ENCODE measurements around the gene EYS. TPM values are rescaled to one million over a fixed set of nuclear protein-coding genes. Genes with fewer than 3 reads are reported as not detected.

EYS gene
- total RNA-seq, 1 experiment from 2014 or later = 0.99 TPM

DNA sequence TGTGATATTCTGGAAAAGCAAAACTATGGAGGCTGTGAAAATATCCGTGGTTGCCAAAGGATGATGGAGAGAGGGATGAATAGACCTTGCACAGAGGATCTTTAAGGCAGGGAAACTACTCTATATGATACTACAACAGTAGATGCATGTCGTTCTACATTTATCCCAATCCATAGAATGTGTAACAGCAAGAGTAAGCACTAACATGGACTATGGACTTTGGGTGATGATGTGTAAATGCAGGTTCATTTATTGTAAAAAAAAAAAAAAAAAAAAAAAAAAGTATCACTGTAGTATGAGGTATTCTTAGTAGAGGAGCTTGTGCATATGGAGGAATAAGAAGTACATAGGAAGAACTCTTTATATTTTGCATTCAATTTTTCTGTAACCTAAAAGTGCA is 1563.9 kb downstream of the EYS start:
- no peak for DNase-seq (ENCODE audit: low read depth)

GRCh38 chr6:64141680-64142079 is 1565.3 kb downstream of the EYS start:
- no peak for DNase-seq (ENCODE audit: low read depth)

DNA sequence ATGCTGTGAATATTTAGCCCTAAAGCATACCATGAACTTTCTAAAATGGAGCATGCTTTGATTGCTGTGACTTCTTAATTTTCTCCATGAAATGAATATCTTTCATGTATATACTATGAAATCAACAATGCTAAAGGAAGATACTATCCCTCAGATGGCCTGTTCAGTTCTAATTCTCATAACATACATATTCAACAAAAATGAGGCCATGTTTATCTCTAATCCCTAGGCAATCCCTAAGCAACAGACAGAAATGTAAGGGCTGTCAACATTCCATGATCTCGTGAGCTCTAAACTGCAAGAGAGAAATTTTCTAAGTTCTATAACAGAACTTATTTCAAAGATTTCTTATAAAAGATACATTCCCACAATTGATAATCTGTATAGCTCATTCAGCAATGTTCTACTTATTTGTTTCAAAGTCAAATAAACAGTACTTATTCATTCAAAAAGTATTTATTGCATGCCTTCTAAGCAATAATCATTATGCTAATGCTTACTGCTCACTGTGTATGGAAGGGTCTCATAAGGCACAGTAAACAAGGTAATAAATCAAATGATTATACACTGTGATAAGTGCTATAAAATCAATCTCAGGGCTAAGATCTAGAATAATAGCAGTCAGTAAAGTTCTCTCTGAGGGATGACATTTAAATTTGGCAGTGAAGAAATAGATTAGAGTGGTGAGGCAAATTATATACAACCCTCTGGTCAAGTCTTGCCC is 1578.6 kb downstream of the EYS start:
- DNase-seq (ENCODE audit: low read depth) = no peak

- DNase-seq (ENCODE audit: low read depth) = no peak
Measured at GRCh38 chr6:64123761-64124633, 1583.0 kb downstream of the EYS start.

DNA sequence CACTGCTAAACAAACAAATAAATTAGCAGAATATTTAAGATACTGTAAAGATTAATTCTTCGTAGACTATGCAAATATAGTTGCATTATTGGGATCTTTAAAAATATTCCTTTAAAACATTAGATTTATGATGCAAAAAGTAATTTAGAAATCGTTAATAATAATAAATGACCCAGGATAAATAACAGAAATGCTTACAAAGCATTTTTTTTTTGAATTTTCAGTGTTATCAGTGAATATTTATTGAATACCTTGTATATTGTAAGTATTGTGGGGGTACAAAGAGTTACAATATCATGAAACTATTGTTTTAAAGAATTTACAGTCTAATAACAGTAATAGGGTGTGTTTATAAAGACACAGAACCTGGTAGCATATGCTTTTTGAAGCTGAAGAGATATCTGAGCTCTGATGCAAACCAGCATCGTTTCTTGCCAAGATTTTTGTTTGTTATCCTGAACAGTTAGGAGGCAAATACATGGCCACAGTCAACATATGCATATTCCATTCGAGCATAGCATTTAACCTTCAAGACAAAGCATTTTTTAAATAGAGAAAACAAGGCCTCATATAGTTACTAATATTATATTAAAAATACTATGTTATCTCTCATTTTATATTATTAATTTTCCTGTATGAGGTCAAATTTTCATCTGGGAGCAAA is 1584.2 kb downstream of the EYS start:
- no peak for DNase-seq (ENCODE audit: low read depth)

GRCh38 chr6:64121011-64121565 is 1585.9 kb downstream of the EYS start:
- no peak for DNase-seq (ENCODE audit: low read depth)

DNA sequence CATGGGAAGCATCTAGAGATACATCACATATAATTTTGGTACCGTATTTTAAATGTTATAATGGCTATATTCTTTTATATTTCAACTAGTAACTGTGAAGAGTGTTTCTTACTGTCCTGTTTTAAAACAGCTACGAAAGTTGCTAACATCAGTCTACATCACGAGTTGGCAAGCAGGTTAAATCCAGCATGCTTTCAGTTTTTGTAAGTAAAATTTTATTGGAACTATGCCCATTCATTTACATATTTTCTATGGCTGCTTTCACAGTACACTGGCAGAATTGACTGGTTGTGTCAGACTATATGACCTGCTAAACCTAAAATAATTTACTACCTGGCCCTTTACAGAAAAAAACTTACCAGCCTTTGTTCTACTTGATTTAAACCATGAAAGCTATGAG is 1593.3 kb downstream of the EYS start:
- DNase-seq (ENCODE audit: low read depth) = no peak

- no peak for DNase-seq (ENCODE audit: low read depth)
Measured at GRCh38 chr6:64104051-64104450, 1603.0 kb downstream of the EYS start.

GRCh38 chr6:64103480-64103879 is 1603.5 kb downstream of the EYS start:
- DNase-seq (ENCODE audit: low read depth) = no peak

GRCh38 chr6:64100702-64101303 is 1606.2 kb downstream of the EYS start:
- peak; percentile 18 for DNase-seq (ENCODE audit: low read depth)

DNA sequence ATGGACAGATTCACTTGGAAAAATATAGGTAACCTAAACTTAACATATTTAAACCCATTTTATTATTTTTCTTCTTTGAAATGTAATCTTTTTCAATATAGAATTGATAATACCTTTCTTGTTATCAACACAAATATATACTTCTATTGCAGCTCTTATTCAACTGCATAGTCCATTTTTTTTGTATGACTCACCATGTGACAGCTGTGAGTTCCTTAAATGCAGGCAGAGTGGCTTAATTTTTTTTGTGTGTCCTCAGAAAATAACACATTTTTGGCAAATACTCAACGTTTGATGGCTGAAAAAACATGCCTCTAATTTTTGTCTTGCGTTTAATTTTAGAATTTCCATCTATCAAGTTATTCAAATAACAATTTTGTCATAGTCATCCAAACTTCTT is 1616.7 kb downstream of the EYS start:
- peak; percentile 29 for DNase-seq (ENCODE audit: low read depth)

DNA sequence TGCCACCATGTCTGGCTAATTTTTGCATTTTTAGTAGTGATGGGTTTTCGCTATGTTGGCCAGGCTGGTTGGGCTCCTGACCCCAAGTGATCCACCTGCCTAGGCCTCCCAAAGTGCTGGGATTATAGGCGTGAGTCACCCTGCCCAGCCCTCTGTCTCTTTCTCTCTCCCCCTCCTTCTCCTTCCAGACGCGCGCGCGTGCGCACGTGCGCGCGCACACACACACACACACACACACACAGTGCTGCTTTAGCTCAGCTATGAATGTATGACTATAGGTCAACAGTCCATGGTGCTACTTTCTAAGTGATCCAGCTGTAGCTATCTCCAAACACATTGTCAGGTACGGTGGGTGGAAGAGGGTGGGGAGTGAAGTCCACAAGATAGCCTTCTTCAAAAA is 1621.9 kb downstream of the EYS start:
- DNase-seq (ENCODE audit: low read depth) = no peak

GRCh38 chr6:64084185-64084663 is 1622.8 kb downstream of the EYS start:
- peak; percentile 10 for DNase-seq (ENCODE audit: low read depth)

- DNase-seq (ENCODE audit: low read depth) = no peak
Measured at GRCh38 chr6:64083261-64083660, 1623.8 kb downstream of the EYS start.

- no peak for DNase-seq (ENCODE audit: low read depth)
Measured at GRCh38 chr6:64081453-64081852, 1625.6 kb downstream of the EYS start.

GRCh38 chr6:64074981-64075380 is 1632.0 kb downstream of the EYS start:
- DNase-seq (ENCODE audit: low read depth) = no peak

DNA sequence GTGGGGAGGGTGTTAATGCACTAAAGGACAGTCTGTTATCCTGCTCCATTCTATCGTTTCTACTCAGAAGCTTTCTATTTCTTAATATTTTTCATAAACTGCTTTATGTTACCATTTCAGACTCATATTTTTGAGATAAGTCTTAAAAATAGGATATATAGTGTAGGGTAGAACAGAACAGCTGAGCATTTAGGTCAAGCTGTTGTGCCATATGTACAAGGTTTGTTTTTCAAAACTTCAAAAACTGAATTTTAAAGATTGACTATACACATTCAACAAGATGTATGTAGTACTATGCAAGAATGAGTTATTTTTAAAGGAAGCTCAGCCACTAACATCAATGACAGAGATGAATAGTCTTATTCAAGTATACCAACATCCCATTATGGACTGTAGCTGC is 1634.3 kb downstream of the EYS start:
- no peak for DNase-seq (ENCODE audit: low read depth)

DNA sequence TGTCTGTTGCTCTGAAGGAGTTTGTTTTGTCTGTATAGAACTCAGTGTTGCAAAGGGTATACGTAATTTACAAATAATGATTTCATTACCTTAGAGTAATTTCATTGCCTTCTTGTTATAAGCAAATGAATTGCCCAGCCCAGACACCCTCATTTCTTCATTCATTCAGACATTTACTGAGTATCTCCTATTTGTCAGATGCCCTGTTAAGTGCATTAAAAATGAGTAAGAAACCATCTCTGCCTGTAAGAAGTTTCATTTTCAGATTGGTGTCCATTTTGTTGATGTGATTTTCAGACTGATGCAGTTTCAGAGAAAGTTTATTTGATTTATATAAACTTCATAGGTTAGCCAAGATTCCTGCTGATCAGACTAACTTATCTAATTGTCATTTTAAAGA is 1642.1 kb downstream of the EYS start:
- DNase-seq (ENCODE audit: low read depth) = no peak

DNA sequence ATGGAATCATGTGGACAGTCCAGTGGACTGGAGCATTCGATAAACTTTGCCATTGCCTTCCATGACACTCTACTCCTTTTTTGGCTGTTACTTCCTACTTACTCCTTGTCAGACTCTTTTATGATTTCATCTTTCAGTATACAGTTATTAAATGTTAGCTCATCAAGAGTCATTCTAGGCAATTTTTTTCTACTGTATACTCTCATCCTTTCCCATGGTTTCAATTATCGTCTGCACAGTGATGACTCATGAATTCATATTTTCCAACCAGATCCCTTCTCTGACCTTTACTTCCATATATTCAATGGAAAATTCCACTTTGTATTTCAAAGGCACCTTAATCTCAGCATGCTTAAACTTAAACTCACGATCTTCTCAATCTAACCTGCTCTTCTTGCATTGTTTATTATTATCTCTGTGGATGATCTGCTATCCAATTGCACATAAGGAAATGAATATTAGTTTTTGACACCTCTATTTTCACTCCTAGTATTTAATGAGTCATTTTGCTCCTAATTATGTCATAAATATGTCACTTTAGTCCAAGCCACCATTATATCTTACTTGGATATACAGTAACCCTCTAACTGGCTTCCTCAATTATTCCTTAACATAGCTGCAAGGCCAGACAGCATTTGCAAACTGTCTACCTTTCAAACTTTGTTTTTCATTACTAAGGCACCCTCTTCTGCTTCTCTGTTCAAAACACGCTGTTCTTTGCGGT is 1643.9 kb downstream of the EYS start:
- peak; percentile 52 for DNase-seq (ENCODE audit: low read depth)

- peak; percentile 58 for DNase-seq (ENCODE audit: low read depth)
Measured at GRCh38 chr6:64054861-64055260, 1652.2 kb downstream of the EYS start.

- DNase-seq (ENCODE audit: low read depth) = no peak
Measured at GRCh38 chr6:64050590-64050989, 1656.4 kb downstream of the EYS start.
